C1 segment of cervical spinal cord (tissue), 14 donors: ENCODE data around the gene CDH22.

Experiments used
- DNase-seq, 14 donors: peaks; one replicate each; lab custom pipeline; 2025; lab: John Stamatoyannopoulos, UW

CDH22 gene

DNA sequence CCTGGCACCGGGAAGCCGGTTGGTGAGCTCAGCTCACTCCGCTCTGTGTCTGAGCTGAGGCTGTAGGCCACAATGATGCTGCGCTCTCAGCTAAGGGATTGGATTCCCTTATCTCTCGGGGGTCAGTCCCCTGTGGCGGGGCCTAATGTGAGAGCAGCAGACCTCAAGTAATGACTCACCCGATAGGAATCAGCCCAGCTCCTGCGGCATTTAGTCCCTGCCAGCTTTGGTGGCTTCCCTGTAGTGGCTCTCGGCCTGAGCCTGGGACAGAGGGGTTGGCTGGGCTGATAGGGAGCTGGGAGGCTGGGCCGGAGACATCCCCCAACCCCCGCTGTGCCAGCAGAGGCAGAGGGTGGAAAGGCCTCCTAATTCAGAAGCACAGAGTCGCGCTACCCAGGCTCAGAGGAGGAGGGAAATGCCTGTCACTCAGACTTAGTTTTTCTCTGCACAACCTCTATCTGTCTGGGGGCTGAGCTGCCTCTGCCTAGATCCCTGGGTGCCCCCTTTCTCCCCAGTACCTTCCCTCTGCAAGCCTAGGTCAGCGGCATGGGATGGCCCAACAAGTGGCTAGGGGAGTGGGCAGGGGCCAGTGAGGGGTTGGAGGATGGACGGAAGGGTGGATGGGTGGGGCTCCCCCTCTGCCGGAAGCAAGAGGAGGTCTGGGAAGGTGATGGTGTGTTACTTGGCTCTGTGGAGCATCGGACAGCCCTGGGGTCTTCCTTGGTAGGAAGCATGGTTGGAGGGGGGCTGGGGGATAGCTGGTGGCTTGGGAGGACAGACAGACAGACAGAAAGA is 92.2 kb downstream of the CDH22 start:
- peak in 1 of 14 donors; percentile 35 for DNase-seq

DNA sequence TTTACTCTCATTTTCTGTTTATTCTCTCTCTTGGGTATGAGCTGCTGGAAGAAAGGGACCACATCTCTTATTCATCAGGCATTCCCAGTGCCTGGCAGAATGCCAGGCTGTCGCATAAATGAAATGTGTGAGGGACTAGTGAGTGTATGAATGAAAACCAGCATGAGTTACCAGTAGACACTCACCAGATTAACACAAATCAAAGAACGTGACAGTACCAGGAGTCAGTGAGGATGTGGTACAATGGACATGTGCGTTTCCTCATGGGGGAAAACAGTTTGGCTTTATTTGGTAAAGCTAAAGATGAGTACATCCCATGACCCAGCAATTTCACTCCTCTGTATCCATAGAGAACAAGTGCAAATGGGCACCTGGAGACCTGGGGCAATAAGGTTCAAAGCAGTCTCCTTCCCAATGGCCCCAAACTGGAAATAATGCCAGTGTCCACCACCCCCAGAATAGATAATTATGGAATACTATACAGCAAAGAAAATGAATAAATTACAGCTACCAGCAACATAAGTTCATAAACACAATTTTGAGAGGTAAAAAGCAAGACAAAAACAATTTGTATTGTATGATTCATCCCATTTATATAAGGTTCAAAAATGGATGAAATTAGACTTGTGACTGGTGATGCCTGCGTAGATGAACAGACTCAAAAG is 93.3 kb downstream of the CDH22 start:
- no peak for DNase-seq

DNA sequence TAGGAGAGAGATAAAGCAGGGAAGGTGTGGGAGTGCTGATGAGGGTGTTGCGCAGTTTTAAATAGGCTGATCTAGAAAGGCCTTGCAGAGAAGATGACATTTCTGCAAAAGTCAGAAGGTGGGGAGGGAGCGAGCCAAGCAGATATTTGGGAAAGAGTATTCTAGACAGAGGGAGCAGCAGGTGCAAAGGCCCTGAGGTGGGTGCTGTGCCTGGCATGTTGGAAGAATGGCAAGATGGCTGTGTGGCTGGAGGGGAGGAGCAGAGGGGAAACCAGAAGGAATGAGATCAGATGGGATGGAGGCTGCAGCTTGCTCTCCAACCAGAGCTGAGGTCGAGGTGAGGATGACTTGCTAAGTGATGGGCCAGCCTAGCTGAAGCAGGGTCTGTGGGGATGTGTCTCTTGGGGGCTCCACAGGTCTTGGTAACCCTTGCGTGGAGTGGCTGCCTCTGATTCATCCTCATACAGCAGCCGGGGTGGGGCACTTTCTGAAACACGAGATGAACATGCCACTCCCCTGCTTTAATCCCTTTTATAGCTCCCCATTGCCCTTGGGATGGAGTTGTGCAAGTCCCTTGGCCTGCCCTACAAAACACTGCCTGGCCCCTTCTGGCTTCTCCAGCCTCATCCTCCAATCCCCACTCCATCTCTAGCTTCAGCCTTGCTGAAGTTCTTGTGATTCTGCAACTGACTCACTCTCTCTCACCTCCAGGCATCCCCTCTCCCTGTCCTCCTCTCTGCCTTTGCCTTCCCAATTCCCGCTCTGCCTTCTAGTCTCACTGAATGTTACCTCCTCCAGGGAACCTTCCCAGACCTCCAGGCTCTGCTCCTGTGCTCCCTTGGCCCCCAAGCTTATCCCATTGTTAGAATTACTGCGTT is 94.1 kb downstream of the CDH22 start:
- DNase-seq = no peak

DNA sequence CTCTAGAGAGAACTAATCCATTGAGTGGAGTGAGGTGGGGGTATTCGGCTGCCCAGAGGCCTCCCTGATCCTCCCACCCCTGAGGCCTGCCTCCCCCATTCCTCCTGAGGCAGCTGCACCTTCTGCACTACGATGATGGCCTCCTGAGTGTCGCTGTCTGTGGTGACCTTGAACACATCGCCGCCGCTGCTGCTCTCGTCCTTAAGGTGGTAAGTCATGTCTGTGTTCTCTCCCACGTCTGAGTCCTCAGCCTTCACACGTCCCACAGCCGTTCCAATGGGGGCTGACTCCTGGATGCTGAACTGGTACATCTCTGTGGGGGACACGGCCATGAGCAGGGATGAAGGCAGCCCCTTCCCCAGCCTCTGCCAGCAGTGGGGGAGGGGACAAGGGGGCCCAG is 95.4 kb downstream of the CDH22 start:
- DNase-seq = no peak

DNA sequence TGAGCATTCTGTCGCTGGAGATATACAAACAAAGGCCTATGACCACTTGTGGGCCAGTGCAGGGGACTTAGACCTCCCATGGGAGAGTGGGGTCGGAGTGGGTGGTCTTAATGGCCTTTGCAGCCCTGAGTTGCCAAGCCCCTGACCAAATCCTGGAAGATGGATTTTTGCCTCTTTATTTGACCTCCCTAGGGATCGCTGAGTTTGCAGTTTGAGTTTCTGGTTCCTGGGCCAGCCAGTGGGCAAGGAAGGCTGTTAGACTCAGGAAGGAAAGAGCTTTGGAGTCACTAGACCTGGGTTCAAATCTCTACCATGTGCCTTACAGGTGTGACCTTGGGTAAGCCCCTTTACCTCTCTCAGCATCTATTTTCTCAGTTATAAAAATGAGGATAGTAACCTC is 96.0 kb downstream of the CDH22 start:
- DNase-seq = no peak

DNA sequence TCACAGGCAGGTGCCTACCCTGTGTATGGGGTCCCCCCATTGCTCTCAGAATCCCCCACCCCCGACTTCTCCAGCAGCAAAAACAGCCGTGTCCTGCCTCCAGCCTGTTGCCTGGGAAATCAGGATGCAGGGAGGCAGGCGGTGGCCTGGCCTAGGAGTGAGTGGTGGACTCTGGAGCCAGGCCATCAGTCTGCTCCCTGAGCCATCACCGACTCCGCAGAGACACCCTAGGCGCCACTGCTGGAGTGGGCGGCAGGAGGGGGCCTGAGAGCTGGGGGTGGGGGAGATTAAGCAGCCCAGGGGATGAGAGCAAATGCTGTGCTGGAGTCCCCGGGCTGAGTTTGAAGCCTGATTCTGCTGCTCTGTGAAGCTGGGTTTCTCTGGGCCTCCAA is 97.0 kb downstream of the CDH22 start:
- no peak for DNase-seq

DNA sequence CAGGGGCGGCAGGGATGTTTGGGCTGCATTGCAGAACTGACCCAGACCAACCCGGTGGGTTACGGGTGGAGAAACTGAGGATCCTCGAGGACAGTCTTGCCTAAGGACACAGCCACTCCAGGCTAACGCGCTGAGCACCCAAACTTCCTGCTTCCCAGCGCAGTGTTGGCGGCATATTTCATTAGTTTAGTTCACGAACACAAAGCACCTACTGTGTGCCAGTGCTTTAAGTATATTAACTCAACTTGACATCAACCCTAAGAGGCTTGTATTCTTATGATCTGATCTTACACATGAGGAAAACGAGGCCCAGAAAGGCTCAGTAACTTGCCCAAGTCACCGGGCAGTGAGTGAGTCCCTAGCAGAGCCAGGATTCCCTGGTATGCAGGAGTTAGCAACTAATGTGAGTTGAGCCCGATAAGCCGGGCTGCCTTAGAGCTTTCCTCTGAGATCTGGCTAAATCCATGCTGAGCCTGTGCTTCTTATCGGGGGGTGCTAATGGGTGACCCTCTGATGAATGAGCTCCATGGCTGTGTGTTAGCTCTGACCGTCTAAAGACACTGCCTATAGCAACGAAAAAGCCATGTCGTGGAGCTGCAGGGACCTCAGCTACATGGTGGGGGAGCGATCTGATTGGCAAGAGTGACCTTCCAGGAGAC is 97.5 kb downstream of the CDH22 start:
- no peak for DNase-seq

DNA sequence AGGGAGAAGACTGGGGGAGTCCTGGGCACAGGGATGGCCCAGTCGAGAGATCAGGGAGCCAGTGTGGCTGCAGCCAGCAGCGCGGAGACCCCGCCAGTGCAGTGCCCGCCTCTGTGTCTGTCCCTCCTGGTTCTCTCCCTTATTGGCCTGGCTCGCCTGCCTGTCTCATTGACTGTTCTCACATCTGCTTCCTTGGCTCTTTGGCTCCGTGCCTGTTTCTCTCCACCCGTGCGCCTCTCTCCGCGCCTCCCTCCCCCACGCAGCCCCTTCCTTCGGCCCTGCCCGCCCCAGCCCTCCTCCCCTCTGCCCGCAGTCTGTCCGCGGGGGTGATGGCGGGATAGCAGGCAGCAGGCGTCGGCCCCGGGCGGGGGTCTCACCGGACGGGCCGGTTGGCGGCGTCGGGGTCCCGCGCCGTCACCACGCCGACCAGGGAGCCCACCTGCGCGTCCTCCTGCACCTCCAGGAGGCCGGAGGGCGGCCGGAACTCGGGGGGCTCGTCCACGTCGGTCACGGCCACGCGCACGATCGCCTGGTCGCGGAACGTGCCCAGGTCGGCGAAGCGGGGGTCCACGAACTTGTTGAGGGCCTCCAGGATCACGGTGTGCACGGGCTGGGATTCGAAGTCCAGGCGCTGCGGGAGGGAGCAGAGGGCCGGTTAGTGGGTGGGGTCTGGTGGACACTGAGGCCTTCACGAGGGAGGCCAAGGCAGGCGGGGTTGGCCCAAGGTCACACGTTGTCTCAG is 98.2 kb downstream of the CDH22 start:
- no peak for DNase-seq

DNA sequence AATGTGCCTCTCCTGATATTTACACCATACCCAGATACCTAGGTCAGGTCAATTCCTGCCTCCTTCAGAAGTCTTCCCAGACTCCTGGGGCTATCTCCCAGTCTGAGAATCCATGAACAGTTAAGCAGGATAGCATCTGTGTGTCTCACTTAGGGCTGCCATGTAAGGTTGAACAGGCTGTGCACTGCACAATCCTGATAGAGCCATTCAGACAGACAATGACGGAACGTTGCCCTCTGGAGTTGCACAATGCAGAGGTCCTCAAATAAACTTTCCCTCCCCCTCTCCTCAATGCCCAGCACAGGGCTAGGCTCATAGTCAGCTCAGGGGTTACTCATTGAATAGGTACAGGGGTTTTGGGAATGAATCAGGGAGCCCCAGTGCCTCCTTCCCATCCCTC is 100.5 kb downstream of the CDH22 start:
- DNase-seq = no peak

DNA sequence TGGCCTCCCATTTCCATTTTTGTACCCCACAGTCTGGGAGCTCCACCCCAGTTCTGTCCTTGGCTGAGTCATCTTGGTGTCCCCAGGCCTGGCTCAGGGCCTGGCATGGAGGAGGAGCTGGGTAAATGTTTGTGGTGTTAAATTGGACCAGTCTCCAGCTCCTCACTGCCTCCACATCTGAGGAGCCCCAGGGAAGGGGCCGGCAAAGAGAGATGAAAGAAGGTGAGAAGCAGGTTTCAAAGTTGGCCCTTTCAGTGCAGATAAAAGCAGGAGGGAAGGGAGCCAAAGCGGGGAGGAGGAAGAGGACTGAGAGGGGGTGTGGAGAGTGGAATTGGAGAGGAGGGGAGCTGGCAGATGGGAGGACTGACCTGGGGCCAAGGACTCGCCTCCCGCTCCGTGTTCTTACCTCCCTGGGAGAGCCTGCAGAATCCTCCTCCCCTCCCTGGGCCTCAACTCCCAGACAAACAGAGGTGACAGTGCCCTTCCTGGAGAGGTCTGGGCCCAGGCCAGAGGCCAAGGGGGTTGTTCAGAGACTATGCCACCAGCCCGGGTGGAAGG is 101.2 kb downstream of the CDH22 start:
- peak in 4 of 14 donors; percentile 6 to 75 (median 22) for DNase-seq

DNA sequence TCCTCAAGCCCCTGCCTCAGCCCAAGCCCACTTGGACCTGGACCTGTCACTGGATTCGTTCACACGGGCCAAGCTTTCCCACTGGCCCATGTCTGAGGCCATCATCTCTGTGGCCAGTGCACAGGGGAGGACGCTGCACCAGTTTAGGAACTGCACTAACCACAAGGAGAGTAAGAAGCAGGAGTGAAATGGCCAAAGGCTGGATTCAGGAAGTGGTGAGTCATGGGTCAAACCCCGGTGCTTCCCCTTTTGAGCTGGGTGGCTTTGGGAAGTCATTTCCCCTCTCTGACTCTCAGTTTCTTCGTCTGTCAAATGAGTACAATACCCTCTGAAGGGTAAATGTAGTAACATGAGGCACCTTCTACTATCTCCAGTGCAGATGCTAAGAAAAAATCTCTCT is 102.3 kb downstream of the CDH22 start:
- peak in 10 of 14 donors; percentile 5 to 46 (median 18) for DNase-seq

DNA sequence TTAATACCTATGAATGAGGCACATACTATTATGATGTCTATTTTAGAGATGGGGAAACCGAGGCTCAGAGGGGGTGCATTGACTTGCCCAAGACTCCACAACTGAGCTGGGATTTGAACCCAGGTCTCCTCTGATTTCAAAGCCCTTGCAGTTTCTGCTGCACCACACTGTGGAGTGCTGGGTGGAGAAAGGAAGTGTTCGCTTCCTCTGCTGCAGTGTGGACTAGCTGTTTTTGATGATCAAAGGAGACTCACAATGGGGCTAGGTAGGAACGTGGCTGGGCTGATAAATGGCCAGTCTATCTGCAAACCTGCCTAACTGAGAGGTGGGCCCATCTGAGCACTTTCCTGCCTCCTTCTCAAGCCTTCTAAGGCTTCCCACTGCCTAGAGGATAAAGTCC is 102.9 kb downstream of the CDH22 start:
- DNase-seq = no peak

DNA sequence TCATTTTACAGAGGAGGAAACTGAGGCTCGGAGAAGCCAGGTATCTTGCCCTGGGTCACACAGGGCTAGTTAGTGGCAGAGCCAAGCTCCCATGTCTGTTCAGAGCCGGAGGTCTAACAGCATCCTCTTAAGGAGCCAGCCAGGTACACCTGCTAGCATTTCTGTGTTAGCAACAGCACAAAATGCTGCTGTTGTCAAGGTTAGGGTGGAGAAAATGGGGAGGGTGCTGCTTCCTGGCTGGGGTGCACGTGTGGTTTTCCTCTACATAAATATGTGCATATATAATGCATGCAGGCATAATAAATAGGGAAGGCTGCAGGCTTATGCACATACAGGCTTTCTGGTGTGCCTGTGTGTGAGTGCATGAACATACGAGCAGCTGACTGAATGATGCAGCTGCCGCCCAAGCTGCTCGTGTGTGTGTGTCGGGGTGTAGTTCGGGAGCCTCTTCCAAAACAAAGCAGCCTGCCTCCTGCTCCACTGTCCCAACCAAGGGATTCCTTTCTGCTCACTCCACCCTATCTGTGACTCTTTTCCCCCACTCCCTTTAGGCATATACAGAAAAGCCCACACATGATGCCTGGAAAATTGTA is 103.6 kb downstream of the CDH22 start:
- DNase-seq = no peak

DNA sequence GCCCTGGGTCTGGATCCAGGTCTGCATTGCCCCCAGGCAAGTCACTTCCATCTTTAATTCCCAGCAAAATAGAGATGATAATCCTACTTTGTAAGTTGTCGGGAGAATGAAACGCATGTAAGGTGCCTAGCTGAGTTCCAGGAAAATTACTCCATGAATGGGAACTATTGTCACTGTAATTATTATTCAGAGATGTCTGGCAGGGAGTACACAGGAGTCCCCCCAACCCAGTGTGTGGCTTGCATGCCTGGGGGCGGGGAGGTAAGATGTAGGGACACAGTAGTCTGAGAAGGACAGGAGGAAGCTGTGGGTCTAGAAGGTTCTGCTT is 104.8 kb downstream of the CDH22 start:
- no peak for DNase-seq

DNA sequence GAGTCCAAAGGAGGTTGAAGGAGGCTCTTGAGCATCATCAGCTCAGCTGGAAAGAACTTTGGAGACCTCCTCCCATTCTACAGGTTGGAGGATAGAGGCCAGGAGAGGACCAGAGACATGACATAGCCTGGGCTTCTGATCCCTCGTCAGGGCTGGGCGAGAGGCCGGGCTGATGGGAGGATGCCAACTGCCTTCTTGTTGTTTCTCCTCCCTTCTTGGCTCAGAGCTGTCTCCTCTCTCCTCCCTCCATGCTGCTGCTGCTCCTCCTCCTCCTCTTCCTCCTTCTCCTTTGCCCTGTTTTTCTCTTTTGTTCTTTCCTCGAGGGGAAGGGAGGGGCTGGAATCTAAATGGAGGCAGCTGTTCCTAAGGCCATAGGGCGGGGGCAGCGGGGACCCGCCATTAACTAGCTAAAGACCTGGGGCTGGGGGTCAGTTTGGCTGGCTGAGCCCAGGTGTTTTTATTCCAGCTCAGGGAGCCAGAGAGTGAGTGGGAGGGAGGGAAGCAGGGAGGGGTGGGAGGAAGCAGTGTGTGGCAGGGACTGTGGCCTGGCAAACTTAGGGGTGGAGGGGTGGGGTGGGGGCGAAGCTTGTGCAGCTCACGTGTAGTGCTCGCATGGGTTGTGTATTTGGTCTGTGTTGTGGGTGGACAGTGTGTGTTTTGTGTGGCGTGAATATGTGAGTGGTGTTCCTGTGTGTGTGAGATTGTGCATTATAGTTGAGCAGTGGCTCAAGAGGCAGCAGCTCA is 105.4 kb downstream of the CDH22 start:
- DNase-seq = peak in 7 of 14 donors; percentile 8 to 59 (median 28)

DNA sequence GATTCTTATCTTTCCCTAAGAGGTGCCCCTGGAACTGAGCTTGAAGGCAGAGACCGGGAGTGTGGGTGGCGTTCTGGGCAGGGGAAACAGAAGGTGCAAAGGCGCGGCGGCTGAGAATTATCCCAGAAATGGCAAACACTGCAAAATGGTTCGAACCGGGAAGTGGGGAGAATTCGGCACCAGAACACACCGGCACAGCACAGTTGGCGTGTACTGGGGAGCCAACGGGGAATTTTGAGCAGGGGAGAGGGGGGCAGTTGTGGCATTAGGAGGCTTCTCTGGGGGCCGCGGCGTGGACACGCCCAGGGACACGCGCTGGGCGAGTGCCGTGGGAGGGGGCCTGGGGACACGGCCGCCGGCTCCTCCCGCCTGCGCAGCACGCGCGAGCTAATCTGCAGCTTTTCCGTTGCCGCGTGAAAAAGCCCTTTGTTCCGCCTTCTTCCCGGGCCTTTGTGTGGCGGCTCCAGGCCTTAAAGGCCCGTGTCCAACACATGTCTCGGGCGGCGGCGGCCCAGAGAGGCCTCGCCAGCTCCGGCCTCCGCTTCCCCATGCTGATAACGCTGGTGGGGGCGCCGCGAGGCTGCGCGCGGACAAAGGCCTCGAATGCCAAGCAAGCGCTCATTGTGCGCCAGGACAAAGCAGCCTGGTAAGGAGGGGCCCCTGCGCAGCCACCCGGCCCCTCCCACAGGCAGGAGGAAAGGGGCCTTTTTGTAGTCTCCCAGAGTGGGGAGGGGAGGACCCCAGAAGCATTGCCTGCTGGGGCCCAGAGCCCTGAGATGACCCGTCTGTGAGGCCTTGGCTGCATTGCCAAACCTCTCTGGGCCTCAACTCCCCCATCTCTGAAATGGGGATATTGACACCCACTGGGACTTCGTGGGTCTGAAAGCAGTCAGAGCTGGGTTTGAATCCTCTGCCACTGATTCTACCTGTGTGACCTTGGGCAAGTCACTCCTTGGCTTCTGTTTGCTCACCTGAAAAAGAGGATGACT is 107.4 kb downstream of the CDH22 start:
- DNase-seq = peak in 11 of 14 donors; percentile 6 to 55 (median 35)

DNA sequence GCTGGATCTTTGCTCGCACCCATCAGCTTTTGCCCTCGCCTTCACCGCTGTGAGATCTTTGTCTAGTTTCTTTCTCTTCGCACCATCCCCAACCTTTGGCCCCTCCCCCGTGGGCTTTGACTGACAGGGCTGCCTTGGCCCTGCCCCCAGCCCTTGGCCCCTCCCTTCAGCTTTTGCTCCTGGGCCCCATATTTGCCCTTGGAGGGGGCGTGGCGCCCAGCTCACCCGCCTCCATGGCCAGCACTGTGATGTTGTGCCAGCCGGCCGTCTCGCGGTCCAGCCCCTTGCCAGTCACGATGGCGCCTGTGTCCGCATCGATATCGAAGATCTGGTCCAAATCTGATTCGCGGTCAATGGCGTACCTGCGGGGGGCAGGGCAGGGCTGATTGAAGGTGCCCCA is 109.1 kb downstream of the CDH22 start:
- no peak for DNase-seq

DNA sequence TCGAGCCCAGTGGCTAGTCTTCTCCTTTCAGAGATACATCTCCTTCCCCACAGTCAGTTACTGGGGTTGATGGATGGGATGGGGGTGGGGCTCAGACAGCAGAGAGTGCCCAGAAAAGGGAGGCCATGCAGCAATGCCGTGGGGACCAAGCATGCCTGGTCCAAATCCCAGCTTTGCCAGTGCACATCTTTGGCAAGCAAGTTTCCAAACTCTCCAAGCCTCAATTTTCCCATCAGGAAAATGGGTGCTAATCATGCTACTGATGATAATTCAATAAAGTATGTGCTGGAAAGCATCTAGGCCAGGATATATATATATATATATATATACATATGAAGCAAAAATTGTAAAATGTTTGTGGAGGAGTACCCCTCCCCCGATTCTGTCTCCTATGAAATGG is 111.3 kb downstream of the CDH22 start:
- DNase-seq = no peak
